ENCODE measurements around the gene TNNT3. TPM values are rescaled to one million over a fixed set of nuclear protein-coding genes. Genes with fewer than 3 reads are reported as not detected.

TNNT3 gene
- total and polyA plus RNA-seq, 7 experiments from 2014 or later, result 0.31 to 37.1 (median 18.7) TPM; not detected in 1

- Histone ChIP-seq H3K4me3 (ENCODE audit: low read length) (no peak overlapping the region), H3K9me3 (ENCODE audit: control insufficient read depth in 2 of 3, low read length in 3 of 3) (no peaks in the 10 kb centered on the region), H3K27ac (ENCODE audit: low read depth, low read length) (no peak overlapping the region), H3K4me1 (ENCODE audit: control insufficient read depth in 2 of 2, insufficient read depth in 2 of 2, low read length in 2 of 2) (no peaks in the 10 kb centered on the region), H3K27me3 (ENCODE audit: control insufficient read depth in 2 of 2, insufficient read depth in 2 of 2, low read length in 2 of 2) (no peaks in the 10 kb centered on the region), H3K36me3 (ENCODE audit: control insufficient read depth in 2 of 3, insufficient read depth in 3 of 3, low read length in 3 of 3) (no peaks in the 10 kb centered on the region)
- Mint-ChIP-seq H3K9me3 (peaks cover 0 to 3% (median 0%) of the 10 kb centered on the region in 11 donors), H3K36me3 (peaks cover 0 to 7% (median 0%) of the 10 kb centered on the region in 5 donors), H3K4me1 (peaks cover 5 to 32% (median 13%) of the 10 kb centered on the region in 7 donors), H3K27me3 (peaks cover 0 to 15% (median 14%) of the 10 kb centered on the region in 5 donors), H3K4me3 (peak overlapping the region in 1 of 10 donors; percentile 0), H3K27ac (peak overlapping the region in 5 of 9 donors; percentile 3 to 80 (median 14))
- intact Hi-C loops (cut with micrococcal nuclease), result loop anchor here (5.0 kb wide), 2 partner anchors 33 to 63 kb away; partner anchors contain the start of gene LSP1 (in 2 of the 2)
- ATAC-seq (no peak), DNase-seq (no peak)
- ChIA-PET CTCF (no interaction called here), POLR2A (interaction anchor here (1.9 to 2.8 kb wide), 3 partner anchors 25 to 65 kb away, joined by 9 to 41 read pairs (median 9); partner anchors contain the start of genes LSP1 and PRR33)
Observed at GRCh38 chr11:1915795-1916131, 3.7 kb upstream of the TNNT3 start.

GRCh38 chr11:1916132-1916985, 3.1 kb upstream of the TNNT3 start:
- POLR2A ChIA-PET, result interaction anchor here (1.0 to 2.8 kb wide), 5 partner anchors 26 to 71 kb away, joined by 3 to 41 read pairs (median 9); partner anchors contain the start of genes LSP1 and PRR33

GRCh38 chr11:1916986-1917522, 2.4 kb upstream of the TNNT3 start:
- intact Hi-C loops (cut with micrococcal nuclease), result loop anchor here (5.0 kb wide), 2 partner anchors 35 to 65 kb away; partner anchors contain the start of gene LSP1 (in 2 of the 2)
- H3K27me3 ChIP-seq (ENCODE audit: control insufficient read depth in 2 of 2, insufficient read depth in 2 of 2, low read length in 2 of 2), result no peaks in the 10 kb centered on the region
- H3K27ac Mint-ChIP-seq, result peak overlapping the region in 5 of 9 donors; percentile 8 to 78 (median 28)
- no peak overlapping the region for H3K4me3 ChIP-seq (ENCODE audit: low read length)
- no peak overlapping the region for H3K27ac ChIP-seq (ENCODE audit: low read depth, low read length)
- no peak overlapping the region for H3K4me3 Mint-ChIP-seq
- DNase-seq (no peak), ATAC-seq (peak; percentile 15)
- H3K4me1 ChIP-seq (ENCODE audit: control insufficient read depth in 2 of 2, insufficient read depth in 2 of 2, low read length in 2 of 2), result no peaks in the 10 kb centered on the region
- no peaks in the 10 kb centered on the region for H3K9me3 ChIP-seq (ENCODE audit: control insufficient read depth in 2 of 3, low read length in 3 of 3)
- peaks cover 0 to 7% (median 0%) of the 10 kb centered on the region in 5 donors for H3K36me3 Mint-ChIP-seq
- ChIA-PET CTCF (interaction anchor here (1.1 to 1.6 kb wide), 2 partner anchors 26 to 35 kb away, joined by 5 read pairs; partner anchors contain the start of gene PRR33), POLR2A (interaction anchor here (1.0 to 2.8 kb wide), 5 partner anchors 26 to 72 kb away, joined by 3 to 41 read pairs (median 9); partner anchors contain the start of genes LSP1 and PRR33)
- no peaks in the 10 kb centered on the region for H3K36me3 ChIP-seq (ENCODE audit: control insufficient read depth in 2 of 3, insufficient read depth in 3 of 3, low read length in 3 of 3)
- H3K27me3 Mint-ChIP-seq, result peaks cover 0 to 15% (median 11%) of the 10 kb centered on the region in 5 donors
- H3K9me3 Mint-ChIP-seq, result peaks cover 0 to 3% (median 0%) of the 10 kb centered on the region in 11 donors
- H3K4me1 Mint-ChIP-seq, result peaks cover 5 to 32% (median 13%) of the 10 kb centered on the region in 7 donors

More at GRCh38 chr11:1916132-1916985, 3.1 kb upstream of the TNNT3 start:
- CTCF ChIA-PET, result interaction anchor here (1.6 kb wide), 1 partner anchor 25 kb away, joined by 5 read pairs; the partner anchor contains the start of gene PRR33
- no peaks in the 10 kb centered on the region for H3K9me3 ChIP-seq (ENCODE audit: control insufficient read depth in 2 of 3, low read length in 3 of 3)
- no peaks in the 10 kb centered on the region for H3K27me3 ChIP-seq (ENCODE audit: control insufficient read depth in 2 of 2, insufficient read depth in 2 of 2, low read length in 2 of 2)
- H3K4me3 Mint-ChIP-seq, result peak overlapping the region in 1 of 10 donors; percentile 14
- peaks cover 0 to 3% (median 0%) of the 10 kb centered on the region in 11 donors for H3K9me3 Mint-ChIP-seq
- peaks cover 0 to 7% (median 0%) of the 10 kb centered on the region in 5 donors for H3K36me3 Mint-ChIP-seq
- H3K4me1 ChIP-seq (ENCODE audit: control insufficient read depth in 2 of 2, insufficient read depth in 2 of 2, low read length in 2 of 2), result no peaks in the 10 kb centered on the region
- intact Hi-C loops (cut with micrococcal nuclease), result loop anchor here (5.0 kb wide), 2 partner anchors 34 to 64 kb away; partner anchors contain the start of gene LSP1 (in 2 of the 2)
- DNase-seq (no peak), ATAC-seq (peak; percentile 27)
- H3K36me3 ChIP-seq (ENCODE audit: control insufficient read depth in 2 of 3, insufficient read depth in 3 of 3, low read length in 3 of 3), result no peaks in the 10 kb centered on the region
- no peak overlapping the region for H3K4me3 ChIP-seq (ENCODE audit: low read length)
- H3K27ac Mint-ChIP-seq, result peak overlapping the region in 8 of 9 donors; percentile 8 to 80 (median 25)
- peaks cover 5 to 32% (median 13%) of the 10 kb centered on the region in 7 donors for H3K4me1 Mint-ChIP-seq
- H3K27ac ChIP-seq (ENCODE audit: low read depth, low read length), result no peak overlapping the region
- H3K27me3 Mint-ChIP-seq, result peaks cover 0 to 15% (median 11%) of the 10 kb centered on the region in 5 donors

- POLR2A ChIA-PET, result interaction anchor here (0.9 to 2.8 kb wide), 5 partner anchors 27 to 67 kb away, joined by 3 to 41 read pairs (median 9); partner anchors contain the start of genes LSP1 and PRR33
- peaks cover 0 to 15% (median 11%) of the 10 kb centered on the region in 5 donors for H3K27me3 Mint-ChIP-seq
Observed at GRCh38 chr11:1917523-1918435, 1.7 kb upstream of the TNNT3 start.

GRCh38 chr11:1918436-1919315, 827 bp upstream of the TNNT3 start:
- Histone ChIP-seq H3K4me1 (ENCODE audit: control insufficient read depth in 2 of 2, insufficient read depth in 2 of 2, low read length in 2 of 2) (no peaks in the 10 kb centered on the region), H3K4me3 (ENCODE audit: low read length) (no peak overlapping the region), H3K27me3 (ENCODE audit: control insufficient read depth in 2 of 2, insufficient read depth in 2 of 2, low read length in 2 of 2) (no peaks in the 10 kb centered on the region), H3K36me3 (ENCODE audit: control insufficient read depth in 2 of 3, insufficient read depth in 3 of 3, low read length in 3 of 3) (no peaks in the 10 kb centered on the region), H3K9me3 (ENCODE audit: control insufficient read depth in 2 of 3, low read length in 3 of 3) (no peaks in the 10 kb centered on the region), H3K27ac (ENCODE audit: low read depth, low read length) (no peak overlapping the region)
- Mint-ChIP-seq H3K27ac (peak overlapping the region in 1 of 9 donors; percentile 5), H3K27me3 (peaks cover 0 to 17% (median 11%) of the 10 kb centered on the region in 5 donors), H3K9me3 (peaks cover 0 to 3% (median 0%) of the 10 kb centered on the region in 11 donors), H3K4me1 (peaks cover 9 to 34% (median 18%) of the 10 kb centered on the region in 7 donors), H3K4me3 (no peak overlapping the region), H3K36me3 (peaks cover 0 to 7% (median 0%) of the 10 kb centered on the region in 5 donors)
- CTCF ChIA-PET, result no interaction called here
- POLR2A ChIA-PET, result interaction anchor here (0.9 to 2.8 kb wide), 4 partner anchors 28 to 66 kb away, joined by 3 to 41 read pairs (median 8); partner anchors contain the start of genes LSP1 and PRR33
- intact Hi-C loops (cut with micrococcal nuclease), result loop anchor here (1.0 to 5.0 kb wide), 3 partner anchors 36 to 81 kb away; partner anchors contain the start of gene LSP1 (in 2 of the 2)
- no peak for ATAC-seq
- DNase-seq, result no peak

More at GRCh38 chr11:1917523-1918435, 1.7 kb upstream of the TNNT3 start:
- H3K4me3 Mint-ChIP-seq, result no peak overlapping the region
- H3K4me3 ChIP-seq (ENCODE audit: low read length), result no peak overlapping the region
- peak overlapping the region in 1 of 9 donors; percentile 5 for H3K27ac Mint-ChIP-seq
- DNase-seq (peak in 1 of 9 donors; percentile 19), ATAC-seq (peak; percentile 50)
- H3K27me3 ChIP-seq (ENCODE audit: control insufficient read depth in 2 of 2, insufficient read depth in 2 of 2, low read length in 2 of 2), result no peaks in the 10 kb centered on the region
- H3K9me3 ChIP-seq (ENCODE audit: control insufficient read depth in 2 of 3, low read length in 3 of 3), result no peaks in the 10 kb centered on the region
- H3K9me3 Mint-ChIP-seq, result peaks cover 0 to 3% (median 0%) of the 10 kb centered on the region in 11 donors
- H3K4me1 ChIP-seq (ENCODE audit: control insufficient read depth in 2 of 2, insufficient read depth in 2 of 2, low read length in 2 of 2), result no peaks in the 10 kb centered on the region
- CTCF ChIA-PET, result interaction anchor here (1.1 to 1.6 kb wide), 2 partner anchors 27 to 36 kb away, joined by 5 read pairs; partner anchors contain the start of gene PRR33
- no peak overlapping the region for H3K27ac ChIP-seq (ENCODE audit: low read depth, low read length)
- H3K36me3 ChIP-seq (ENCODE audit: control insufficient read depth in 2 of 3, insufficient read depth in 3 of 3, low read length in 3 of 3), result no peaks in the 10 kb centered on the region
- peaks cover 0 to 7% (median 0%) of the 10 kb centered on the region in 5 donors for H3K36me3 Mint-ChIP-seq
- intact Hi-C loops (cut with micrococcal nuclease), result loop anchor here (1.0 to 5.0 kb wide), 3 partner anchors 35 to 80 kb away; partner anchors contain the start of gene LSP1 (in 2 of the 2)
- H3K4me1 Mint-ChIP-seq, result peaks cover 8 to 32% (median 14%) of the 10 kb centered on the region in 7 donors
